NK-92 treated with Interleukin-12 subunit alpha and Interleukin-12 subunit beta, amount 100 ng/mL, for 24 hours (cell line): Measurements from ENCODE around the gene PHACTR4.
"Not testable (repeated sequence)": the region's sequence is repeated elsewhere in the genome, so short reads cannot be mapped to it uniquely, and the experiment has no call there.

Source experiments
- DNase-seq: peaks from one replicate; lab custom pipeline; 2025; lab: John Stamatoyannopoulos, UW

PHACTR4 gene

DNA sequence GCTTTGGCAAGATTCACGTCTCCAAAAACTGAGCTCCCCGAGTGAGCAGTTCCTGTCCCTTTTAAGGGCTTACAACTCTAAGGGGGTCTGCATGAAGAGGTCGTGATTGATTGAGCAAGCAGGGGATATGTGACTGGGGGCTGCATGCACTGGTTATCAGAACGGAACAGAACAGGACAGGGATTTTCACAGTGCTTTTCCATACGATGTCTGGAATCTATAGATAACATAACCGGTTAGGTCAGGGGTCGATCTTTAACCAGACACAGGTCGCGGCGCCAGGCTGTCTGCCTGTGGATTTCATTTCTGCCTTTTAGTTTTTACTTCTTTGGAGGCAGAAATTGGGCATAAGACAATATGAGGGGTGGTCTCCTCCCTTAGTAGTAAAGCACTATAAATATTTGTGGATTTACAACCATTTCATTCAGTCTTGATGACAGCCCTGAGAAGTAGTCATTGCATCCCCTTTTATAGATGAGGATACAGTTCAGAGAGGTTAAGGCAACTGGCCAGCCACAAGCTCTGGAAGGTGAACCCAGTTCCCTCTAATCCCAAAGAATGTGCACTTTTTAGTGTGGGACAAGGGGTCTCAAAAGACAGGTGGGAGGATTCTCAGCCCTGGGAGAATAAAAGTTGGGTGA is 155.6 kb downstream of the PHACTR4 start:
- not testable (repeated sequence) for DNase-seq

DNA sequence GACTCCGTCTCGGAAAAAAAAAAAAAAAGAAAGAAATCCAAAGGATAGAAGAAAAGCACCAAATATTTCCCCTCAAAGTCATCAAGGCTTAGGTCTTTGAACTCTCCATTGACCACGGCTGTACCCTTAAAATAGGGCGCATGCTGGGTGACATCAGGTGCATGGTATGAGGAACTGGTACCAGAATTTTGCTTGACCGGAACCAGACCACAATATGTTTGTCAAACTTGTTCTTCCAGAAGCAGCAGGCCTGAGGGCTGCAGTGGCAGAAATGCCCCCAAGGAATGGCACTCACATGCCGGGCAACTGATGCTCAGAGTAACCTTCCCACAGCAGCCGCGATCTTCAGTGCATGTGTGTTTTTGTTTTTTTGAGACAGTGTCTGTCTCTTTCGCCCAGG is 157.3 kb downstream of the PHACTR4 start:
- no peak for DNase-seq

DNA sequence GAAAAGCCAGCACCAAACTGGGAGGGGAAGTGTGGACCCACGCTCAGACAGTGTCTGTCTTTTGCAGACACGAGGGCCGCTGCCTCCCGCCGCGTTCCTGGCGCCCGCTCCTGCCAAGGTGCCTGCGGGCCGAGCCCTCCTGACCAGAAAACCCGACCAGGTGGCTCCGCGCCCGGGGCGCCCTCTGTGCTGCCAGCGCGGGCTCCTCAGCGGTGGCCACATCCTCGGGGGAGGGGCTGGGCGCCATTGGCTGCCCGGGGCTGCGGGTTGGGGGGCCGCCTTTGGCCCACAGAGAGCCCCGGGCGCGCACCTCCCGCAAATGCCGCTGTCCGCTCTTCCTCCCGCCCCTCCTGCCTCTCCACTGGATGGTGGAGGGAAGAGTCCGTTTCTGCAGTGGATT is 160.9 kb downstream of the PHACTR4 start:
- no peak for DNase-seq

DNA sequence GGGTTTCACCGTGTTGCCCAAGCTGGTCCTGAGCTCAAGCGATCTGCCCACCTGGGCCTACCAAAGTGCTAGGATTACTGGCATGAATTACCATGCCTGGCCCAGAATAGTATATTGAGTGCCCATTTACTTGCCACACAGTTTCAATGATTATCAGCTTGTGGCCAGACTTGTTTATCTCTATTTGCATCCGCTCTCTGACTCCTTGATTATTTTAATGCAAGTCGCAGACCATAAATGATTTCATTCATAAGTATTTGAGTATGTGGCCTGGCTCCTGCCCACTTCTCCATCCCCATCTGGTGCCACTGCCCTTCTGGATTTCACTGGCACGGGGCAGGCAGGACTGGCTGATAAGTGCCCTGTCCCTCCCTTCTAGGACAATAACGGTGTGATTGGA is 165.1 kb downstream of the PHACTR4 start:
- DNase-seq: no peak

DNA sequence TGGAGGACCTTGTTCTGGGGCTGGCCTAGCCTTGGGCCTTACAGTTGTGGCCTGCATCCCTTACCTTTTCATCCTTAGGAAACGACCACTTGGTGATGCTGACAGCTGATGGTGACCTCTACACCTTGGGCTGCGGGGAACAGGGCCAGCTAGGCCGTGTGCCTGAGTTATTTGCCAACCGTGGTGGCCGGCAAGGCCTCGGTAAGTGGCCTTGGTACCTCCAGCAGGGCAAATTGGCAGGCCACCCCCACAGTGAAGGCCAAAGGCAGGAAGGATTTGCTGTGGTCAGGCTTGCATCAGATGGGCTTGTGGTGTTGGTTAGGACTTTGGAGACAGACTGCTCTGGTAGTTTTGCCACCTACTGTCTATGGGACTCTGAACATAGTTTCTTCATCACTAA is 165.6 kb downstream of the PHACTR4 start:
- no peak for DNase-seq

DNA sequence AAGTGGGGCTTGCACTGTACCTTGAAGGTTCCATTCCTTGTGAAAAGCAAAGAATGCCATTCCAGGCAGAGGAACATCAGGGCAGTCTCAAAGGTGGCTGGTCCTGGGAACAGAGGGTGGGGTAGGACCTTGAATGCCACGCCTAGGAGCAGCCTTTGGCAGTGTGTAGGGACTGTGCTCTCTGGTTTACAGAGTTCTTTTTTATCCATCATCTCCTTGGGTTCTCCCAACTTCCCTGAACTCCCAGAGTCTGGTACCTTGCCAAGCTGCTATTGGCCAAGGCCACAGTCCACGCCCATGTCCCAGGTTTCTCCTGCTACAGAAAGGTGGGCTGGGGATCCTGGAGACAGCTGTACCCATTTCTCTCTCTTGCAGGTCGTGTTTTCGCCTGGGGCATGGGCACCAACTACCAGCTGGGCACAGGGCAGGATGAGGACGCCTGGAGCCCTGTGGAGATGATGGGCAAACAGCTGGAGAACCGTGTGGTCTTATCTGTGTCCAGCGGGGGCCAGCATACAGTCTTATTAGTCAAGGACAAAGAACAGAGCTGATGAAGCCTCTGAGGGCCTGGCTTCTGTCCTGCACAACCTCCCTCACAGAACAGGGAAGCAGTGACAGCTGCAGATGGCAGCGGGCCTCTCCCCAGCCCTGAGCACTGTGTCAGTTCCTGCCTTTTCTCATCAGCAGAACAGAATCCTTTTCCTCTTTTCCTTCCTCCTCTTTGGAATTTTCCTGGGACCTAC is 168.1 kb downstream of the PHACTR4 start:
- DNase-seq: no peak

DNA sequence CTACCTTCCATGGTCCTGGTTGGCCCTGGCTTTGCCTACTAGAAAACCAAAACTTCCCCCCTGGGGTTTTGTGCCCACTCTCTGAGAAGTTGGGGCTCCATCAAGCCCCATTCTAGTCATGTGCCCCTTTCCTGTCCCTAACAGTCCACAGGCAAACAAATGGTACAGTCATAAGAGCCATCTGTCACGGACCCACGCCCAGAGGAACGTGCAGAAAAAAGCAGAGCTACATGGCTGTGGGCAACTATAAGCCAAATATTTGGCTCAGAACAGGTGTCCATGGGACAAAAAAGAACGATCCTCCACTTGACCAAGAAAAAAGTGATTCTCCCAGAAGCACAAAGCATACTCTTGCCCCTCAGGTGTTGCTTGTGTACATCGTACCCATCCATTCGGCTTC is 168.7 kb downstream of the PHACTR4 start:
- DNase-seq: no peak

DNA sequence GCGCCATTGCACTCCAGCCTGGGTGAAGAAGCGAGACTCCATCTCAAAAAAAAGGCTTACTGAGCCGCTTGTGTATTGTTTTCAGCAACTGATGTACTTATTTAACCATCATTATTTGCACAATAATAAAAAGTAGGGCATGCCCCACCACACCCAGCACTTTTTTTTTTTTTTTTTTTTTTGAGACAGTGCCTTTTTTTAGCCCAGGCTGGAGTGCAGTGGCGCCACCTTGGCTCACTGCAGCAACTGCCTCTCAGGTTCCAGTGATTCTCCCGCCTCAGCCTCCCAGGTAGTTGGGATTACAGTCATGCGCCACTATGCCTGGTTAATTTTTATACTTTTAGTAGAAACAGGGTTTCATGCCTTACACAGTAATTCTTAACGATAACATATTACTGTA is 171.1 kb downstream of the PHACTR4 start:
- DNase-seq: no peak

DNA sequence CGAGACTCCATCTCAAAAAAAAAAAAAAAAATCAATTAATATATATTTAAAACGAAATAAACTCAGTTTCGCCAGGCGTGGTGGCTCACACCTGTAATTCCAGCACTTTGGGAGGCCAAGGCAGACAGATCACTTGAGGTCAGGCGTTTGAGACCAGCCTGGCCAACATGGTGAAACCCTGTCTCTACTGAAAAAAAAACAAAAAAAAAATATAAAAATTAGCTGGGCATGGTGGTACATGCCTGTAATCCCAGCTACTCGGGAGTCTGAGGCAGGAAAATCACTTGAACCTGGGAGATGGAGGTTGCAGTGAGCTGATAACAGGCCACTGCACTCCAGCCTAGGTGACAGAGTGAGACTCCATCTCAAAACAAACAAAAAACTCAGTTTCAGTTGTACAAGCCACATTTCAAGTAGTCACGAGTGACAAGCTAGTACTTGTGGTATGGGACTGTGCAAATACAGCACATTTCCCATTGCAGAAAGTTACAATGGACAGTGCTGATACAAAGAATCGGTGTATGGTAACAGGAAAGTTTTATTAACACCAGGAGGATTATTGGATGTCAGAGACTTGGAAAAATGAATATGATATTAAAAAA is 172.0 kb downstream of the PHACTR4 start:
- not testable (repeated sequence) for DNase-seq

DNA sequence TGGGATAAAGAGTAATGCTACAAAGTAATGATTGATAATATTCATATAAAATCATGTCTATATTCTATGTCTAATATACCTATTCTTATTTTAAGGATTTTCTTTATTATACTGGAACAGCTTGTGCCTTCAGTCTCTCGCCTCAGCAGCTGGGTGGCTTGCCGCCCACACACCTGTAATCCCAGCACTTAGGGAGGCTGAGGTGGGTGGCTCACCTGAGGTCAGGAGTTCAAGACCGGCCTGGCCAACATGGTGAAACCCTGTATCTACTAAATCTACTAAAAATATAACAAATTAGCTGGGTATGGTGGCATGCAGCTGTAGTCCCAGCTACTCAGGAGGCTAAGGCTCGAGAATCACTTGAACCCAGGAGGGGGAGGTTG is 175.7 kb downstream of the PHACTR4 start:
- DNase-seq: no peak

DNA sequence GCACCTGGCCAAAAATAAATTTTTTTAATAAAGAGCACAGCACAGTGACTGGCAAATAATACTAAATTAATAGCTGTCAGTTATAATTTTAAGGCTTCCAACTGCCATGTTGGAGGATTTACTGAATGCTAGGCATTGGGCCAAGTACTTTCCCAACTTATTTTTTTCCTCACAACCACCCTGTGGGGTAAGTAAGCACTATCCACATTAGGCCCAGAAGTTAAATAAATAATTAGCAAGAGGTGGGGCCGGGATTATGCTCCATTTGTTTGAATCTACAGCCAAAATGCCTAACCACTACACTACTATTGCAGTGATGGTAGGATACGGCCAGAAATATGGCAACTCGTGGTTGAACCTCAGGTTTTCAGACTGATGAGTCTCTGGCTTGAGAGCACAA is 178.8 kb downstream of the PHACTR4 start:
- DNase-seq: no peak
